ENCODE results near the gene ETV7.

DNA sequence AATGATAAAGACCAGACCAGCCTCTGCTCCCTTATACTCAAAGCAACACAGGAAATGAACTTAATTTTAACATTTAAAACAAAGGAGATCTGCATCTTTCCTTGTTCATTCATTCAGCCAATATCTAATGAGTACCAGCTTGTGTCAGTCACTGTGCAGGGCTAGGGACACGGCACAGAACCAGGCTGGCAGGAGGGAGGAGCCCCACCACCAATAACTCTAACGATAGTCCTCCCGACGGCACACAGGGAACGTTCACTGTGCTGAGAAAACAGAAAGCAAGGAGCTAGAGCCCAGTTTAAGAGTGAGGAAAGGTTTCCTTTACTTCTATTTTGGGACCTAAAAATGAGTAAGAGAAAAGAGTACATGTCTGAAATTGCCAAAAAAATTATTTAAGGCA lies 9.9 kb downstream of the ETV7 start:
- TF ChIP-seq POLR2A (IDR thresholded peaks at IDR 0.05), result no peak
- TF ChIP-seq, protein P1, sequence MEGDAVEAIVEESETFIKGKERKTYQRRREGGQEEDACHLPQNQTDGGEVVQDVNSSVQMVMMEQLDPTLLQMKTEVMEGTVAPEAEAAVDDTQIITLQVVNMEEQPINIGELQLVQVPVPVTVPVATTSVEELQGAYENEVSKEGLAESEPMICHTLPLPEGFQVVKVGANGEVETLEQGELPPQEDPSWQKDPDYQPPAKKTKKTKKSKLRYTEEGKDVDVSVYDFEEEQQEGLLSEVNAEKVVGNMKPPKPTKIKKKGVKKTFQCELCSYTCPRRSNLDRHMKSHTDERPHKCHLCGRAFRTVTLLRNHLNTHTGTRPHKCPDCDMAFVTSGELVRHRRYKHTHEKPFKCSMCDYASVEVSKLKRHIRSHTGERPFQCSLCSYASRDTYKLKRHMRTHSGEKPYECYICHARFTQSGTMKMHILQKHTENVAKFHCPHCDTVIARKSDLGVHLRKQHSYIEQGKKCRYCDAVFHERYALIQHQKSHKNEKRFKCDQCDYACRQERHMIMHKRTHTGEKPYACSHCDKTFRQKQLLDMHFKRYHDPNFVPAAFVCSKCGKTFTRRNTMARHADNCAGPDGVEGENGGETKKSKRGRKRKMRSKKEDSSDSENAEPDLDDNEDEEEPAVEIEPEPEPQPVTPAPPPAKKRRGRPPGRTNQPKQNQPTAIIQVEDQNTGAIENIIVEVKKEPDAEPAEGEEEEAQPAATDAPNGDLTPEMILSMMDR (IDR thresholded peaks at IDR 0.05), result no peak
